Left hindlimb (tissue), 1 donor: ENCODE measurements around the gene TBX3.
A peak's percentile ranks its signal among the peaks of the same experiment; 100 is the strongest.
"Not testable (repeated sequence)": the region's sequence is repeated elsewhere in the genome, so short reads cannot be mapped to it uniquely, and the experiment has no call there.

Experiments used
- DNase-seq: peaks from one replicate; pipeline ENCODE4 v3.0.0-alpha.2; 2018

TBX3 gene

GRCh38 chr12:114684098-114684869, at the start of gene TBX3:
Gene TBX3 (minus strand): TSS chr12:114684175. CDS start chr12:114683200, 975 bp downstream.
- peak; percentile 97 for DNase-seq

- DNase-seq: no peak
Measured at GRCh38 chr12:114732426-114733030, 48.6 kb upstream of the TBX3 start.

GRCh38 chr12:114729731-114730130, 45.8 kb upstream of the TBX3 start:
- DNase-seq: no peak

GRCh38 chr12:114726092-114726710, 42.2 kb upstream of the TBX3 start:
- no peak for DNase-seq

GRCh38 chr12:114722176-114722575, 38.2 kb upstream of the TBX3 start:
- DNase-seq: not testable (repeated sequence)

GRCh38 chr12:114721266-114721665, 37.3 kb upstream of the TBX3 start:
- DNase-seq: no peak

- DNase-seq: no peak
Measured at GRCh38 chr12:114713466-114714215, 29.7 kb upstream of the TBX3 start.

GRCh38 chr12:114711689-114712152, 27.7 kb upstream of the TBX3 start:
- no peak for DNase-seq

GRCh38 chr12:114710151-114710550, 26.2 kb upstream of the TBX3 start:
- DNase-seq: no peak

- no peak for DNase-seq
Measured at GRCh38 chr12:114709112-114709511, 25.1 kb upstream of the TBX3 start.

GRCh38 chr12:114708598-114708997, 24.6 kb upstream of the TBX3 start:
- DNase-seq: not testable (repeated sequence)

- no peak for DNase-seq
Measured at GRCh38 chr12:114704096-114704495, 20.1 kb upstream of the TBX3 start.

GRCh38 chr12:114703060-114703493, 19.1 kb upstream of the TBX3 start:
- no peak for DNase-seq

- no peak for DNase-seq
Measured at GRCh38 chr12:114702462-114702861, 18.5 kb upstream of the TBX3 start.

- no peak for DNase-seq
Measured at GRCh38 chr12:114701553-114701952, 17.6 kb upstream of the TBX3 start.

GRCh38 chr12:114701104-114701414, 17.1 kb upstream of the TBX3 start:
- DNase-seq: no peak

- no peak for DNase-seq
Measured at GRCh38 chr12:114700392-114701103, 16.6 kb upstream of the TBX3 start.

GRCh38 chr12:114698566-114699163, 14.7 kb upstream of the TBX3 start:
- no peak for DNase-seq

- no peak for DNase-seq
Measured at GRCh38 chr12:114697741-114698565, 14.0 kb upstream of the TBX3 start.

- no peak for DNase-seq
Measured at GRCh38 chr12:114697243-114697716, 13.3 kb upstream of the TBX3 start.
